ENCODE data around the gene DUSP8.

DUSP8 gene

GRCh38 chr11:1530686-1531448 is 41.2 kb downstream of the DUSP8 start:
- Histone ChIP-seq H4K20me1 (ENCODE audit: insufficient read depth, low read length) (peaks cover 40% of the 10 kb centered on the region), H3K4me3 (ENCODE audit: low read length) (no peak overlapping the region), H3K4me2 (ENCODE audit: low read length) (no peak overlapping the region), H2AFZ (ENCODE audit: low read depth, low read length) (no peak overlapping the region), H3K9me3 (ENCODE audit: insufficient read depth, low read length) (no peaks in the 10 kb centered on the region), H3K79me2 (ENCODE audit: low read length) (peaks cover 71% of the 10 kb centered on the region), H3K4me1 (ENCODE audit: low read length) (no peaks in the 10 kb centered on the region), H3K9ac (ENCODE audit: low read length) (no peak overlapping the region), H3K27me3 (ENCODE audit: low read depth, low read length) (no peaks in the 10 kb centered on the region), H3K36me3 (replicated peaks; ENCODE audit: low read depth, low read length) (peaks cover 2% of the 10 kb centered on the region), H3K27ac (ENCODE audit: low read length) (no peak overlapping the region)
- TF ChIP-seq EZH2phosphoT487 (IDR thresholded peaks at IDR 0.05; ENCODE audit: low read depth) = no peak
- TF ChIP-seq CTCF (IDR thresholded peaks at IDR 0.05; ENCODE audit: low read depth, low read length) = no peak

- Histone ChIP-seq H3K9ac (ENCODE audit: low read length) (no peak overlapping the region), H3K4me2 (ENCODE audit: low read length) (no peak overlapping the region), H3K79me2 (ENCODE audit: low read length) (peaks cover 68% of the 10 kb centered on the region), H3K9me3 (ENCODE audit: insufficient read depth, low read length) (no peaks in the 10 kb centered on the region), H4K20me1 (ENCODE audit: insufficient read depth, low read length) (peaks cover 40% of the 10 kb centered on the region), H3K36me3 (replicated peaks; ENCODE audit: low read depth, low read length) (no peaks in the 10 kb centered on the region), H3K4me3 (ENCODE audit: low read length) (no peak overlapping the region), H2AFZ (ENCODE audit: low read depth, low read length) (no peak overlapping the region), H3K4me1 (ENCODE audit: low read length) (no peaks in the 10 kb centered on the region), H3K27ac (ENCODE audit: low read length) (no peak overlapping the region), H3K27me3 (ENCODE audit: low read depth, low read length) (no peaks in the 10 kb centered on the region)
- TF ChIP-seq CTCF (IDR thresholded peaks at IDR 0.05; ENCODE audit: low read depth, low read length) = no peak
- TF ChIP-seq EZH2phosphoT487 (IDR thresholded peaks at IDR 0.05; ENCODE audit: low read depth) = no peak
Measured at GRCh38 chr11:1529774-1530173, 42.3 kb downstream of the DUSP8 start.

- no peak for TF ChIP-seq CTCF (IDR thresholded peaks at IDR 0.05; ENCODE audit: low read depth, low read length)
- TF ChIP-seq EZH2phosphoT487 (IDR thresholded peaks at IDR 0.05; ENCODE audit: low read depth) = no peak
- no peaks in the 10 kb centered on the region for H3K27me3 ChIP-seq (ENCODE audit: low read depth, low read length)
- no peak overlapping the region for H3K4me2 ChIP-seq (ENCODE audit: low read length)
- H2AFZ ChIP-seq (ENCODE audit: low read depth, low read length) = no peak overlapping the region
- no peak overlapping the region for H3K4me3 ChIP-seq (ENCODE audit: low read length)
- H3K27ac ChIP-seq (ENCODE audit: low read length) = no peak overlapping the region
- H3K4me1 ChIP-seq (ENCODE audit: low read length) = no peaks in the 10 kb centered on the region
- H3K36me3 ChIP-seq (replicated peaks; ENCODE audit: low read depth, low read length) = no peaks in the 10 kb centered on the region
- peaks cover 64% of the 10 kb centered on the region for H3K79me2 ChIP-seq (ENCODE audit: low read length)
- no peaks in the 10 kb centered on the region for H3K9me3 ChIP-seq (ENCODE audit: insufficient read depth, low read length)
- H4K20me1 ChIP-seq (ENCODE audit: insufficient read depth, low read length) = peaks cover 40% of the 10 kb centered on the region
- H3K9ac ChIP-seq (ENCODE audit: low read length) = no peak overlapping the region
Measured at GRCh38 chr11:1529286-1529685, 42.8 kb downstream of the DUSP8 start.

GRCh38 chr11:1528710-1529109 is 43.4 kb downstream of the DUSP8 start:
- no peak for TF ChIP-seq CTCF (IDR thresholded peaks at IDR 0.05; ENCODE audit: low read depth, low read length)
- H3K27ac ChIP-seq (ENCODE audit: low read length) = no peak overlapping the region
- H2AFZ ChIP-seq (ENCODE audit: low read depth, low read length) = no peak overlapping the region
- peaks cover 3% of the 10 kb centered on the region; the same call in 1 of the 2 replicates for H3K4me1 ChIP-seq (ENCODE audit: low read length)
- H3K4me2 ChIP-seq (ENCODE audit: low read length) = no peak overlapping the region
- H3K9ac ChIP-seq (ENCODE audit: low read length) = no peak overlapping the region
- no peak overlapping the region for H3K4me3 ChIP-seq (ENCODE audit: low read length)
- no peaks in the 10 kb centered on the region for H3K9me3 ChIP-seq (ENCODE audit: insufficient read depth, low read length)
- peaks cover 66% of the 10 kb centered on the region for H3K79me2 ChIP-seq (ENCODE audit: low read length)
- peaks cover 40% of the 10 kb centered on the region for H4K20me1 ChIP-seq (ENCODE audit: insufficient read depth, low read length)
- no peaks in the 10 kb centered on the region for H3K36me3 ChIP-seq (replicated peaks; ENCODE audit: low read depth, low read length)
- H3K27me3 ChIP-seq (ENCODE audit: low read depth, low read length) = no peaks in the 10 kb centered on the region

Measured in OCI-LY3 (cell line).